SH-SY5Y (cell line): Measurements from ENCODE around the gene RXFP2.

Experiments used
- GATA2 ChIP-seq: IDR thresholded peaks from 2 replicates; pipeline ENCODE4 v1.6.1; 2011; ENCODE audit warnings: mild to moderate bottlenecking, low read depth, low read length
- GATA3 ChIP-seq: IDR thresholded peaks from 2 replicates; pipeline ENCODE4 v1.6.1; 2011; ENCODE audit warnings: low read depth, mild to moderate bottlenecking, low read length, moderate library complexity

DNA sequence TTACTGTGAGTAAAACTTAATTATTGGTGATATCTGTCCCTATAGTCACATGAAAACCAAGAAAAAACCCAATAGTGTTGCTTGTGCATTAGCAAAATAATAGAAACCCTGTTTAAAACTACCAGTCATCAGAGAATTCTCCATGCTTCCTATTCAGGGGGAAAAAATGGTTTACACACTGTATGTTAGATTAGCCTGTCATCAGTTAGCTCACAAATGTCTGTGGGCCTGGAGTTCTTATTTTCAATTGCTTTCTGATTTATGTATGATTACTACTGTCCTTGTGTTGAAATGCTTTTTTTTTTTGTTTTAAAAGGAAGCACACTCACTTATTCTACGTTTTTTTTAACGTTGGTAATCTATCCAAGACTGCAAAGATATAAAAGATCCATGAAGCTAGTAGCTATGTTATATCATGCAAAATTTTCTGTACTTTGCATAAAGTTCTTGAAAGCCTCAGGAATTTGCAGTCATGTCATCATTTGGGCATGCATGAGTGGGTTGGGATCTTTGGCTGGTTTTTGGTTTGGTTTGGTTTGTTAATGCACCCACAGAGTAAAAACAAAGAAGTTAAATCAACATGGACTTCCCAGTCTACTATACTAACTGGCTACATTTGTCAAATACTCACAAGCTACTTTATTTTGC is 25.9 kb downstream of the RXFP2 start:
- TF ChIP-seq GATA2 (no peak), GATA3 (no peak)
